ENCODE data around the gene KDM7A.

DNA sequence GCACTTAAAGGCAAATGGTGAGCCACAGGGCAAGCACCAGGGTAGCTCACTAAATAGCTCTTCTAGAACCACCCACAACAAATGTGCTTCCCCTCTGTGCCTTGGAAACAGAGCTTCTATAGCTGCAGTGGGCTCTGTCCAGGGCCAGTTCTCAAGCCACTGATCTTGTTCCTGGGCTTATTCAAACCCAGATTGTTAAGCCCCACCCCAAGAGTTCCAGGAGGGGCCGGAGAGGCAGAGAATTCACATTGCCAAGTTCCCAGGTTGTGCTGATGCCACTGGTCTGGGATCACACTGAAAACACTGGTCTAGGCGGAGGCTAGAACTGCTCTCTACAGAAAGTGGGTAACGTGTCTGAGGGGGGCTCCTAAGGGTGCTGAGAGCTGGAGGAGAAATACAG, 15.4 kb upstream of the KDM7A start:
- no peak for TF ChIP-seq ZBTB1 (CRISPR knock-in tag; IDR thresholded peaks at IDR 0.05; ENCODE audit: borderline replicate concordance, low read depth)
- no peak for TF ChIP-seq POLR2AphosphoS5 (IDR thresholded peaks at IDR 0.05; ENCODE audit: control insufficient read depth, insufficient read depth, low read depth, low read length)
- TF ChIP-seq FOXK1 (CRISPR knock-in tag; IDR thresholded peaks at IDR 0.05; ENCODE audit: borderline replicate concordance): no peak
- TF ChIP-seq HNRNPK (IDR thresholded peaks at IDR 0.05; ENCODE audit: low read depth, low read length, poor library complexity, severe bottlenecking): no peak
- TF ChIP-seq, protein P1, sequence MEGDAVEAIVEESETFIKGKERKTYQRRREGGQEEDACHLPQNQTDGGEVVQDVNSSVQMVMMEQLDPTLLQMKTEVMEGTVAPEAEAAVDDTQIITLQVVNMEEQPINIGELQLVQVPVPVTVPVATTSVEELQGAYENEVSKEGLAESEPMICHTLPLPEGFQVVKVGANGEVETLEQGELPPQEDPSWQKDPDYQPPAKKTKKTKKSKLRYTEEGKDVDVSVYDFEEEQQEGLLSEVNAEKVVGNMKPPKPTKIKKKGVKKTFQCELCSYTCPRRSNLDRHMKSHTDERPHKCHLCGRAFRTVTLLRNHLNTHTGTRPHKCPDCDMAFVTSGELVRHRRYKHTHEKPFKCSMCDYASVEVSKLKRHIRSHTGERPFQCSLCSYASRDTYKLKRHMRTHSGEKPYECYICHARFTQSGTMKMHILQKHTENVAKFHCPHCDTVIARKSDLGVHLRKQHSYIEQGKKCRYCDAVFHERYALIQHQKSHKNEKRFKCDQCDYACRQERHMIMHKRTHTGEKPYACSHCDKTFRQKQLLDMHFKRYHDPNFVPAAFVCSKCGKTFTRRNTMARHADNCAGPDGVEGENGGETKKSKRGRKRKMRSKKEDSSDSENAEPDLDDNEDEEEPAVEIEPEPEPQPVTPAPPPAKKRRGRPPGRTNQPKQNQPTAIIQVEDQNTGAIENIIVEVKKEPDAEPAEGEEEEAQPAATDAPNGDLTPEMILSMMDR (IDR thresholded peaks at IDR 0.05 in 2 of 3, conservative IDR thresholded peaks at IDR 0.05 in 1 of 3; ENCODE audit: insufficient read depth in 2 of 3, low read depth in 1 of 3, low read length in 3 of 3): no peak
- TF ChIP-seq RFX1 (IDR thresholded peaks at IDR 0.05): no peak
- no peak for TF ChIP-seq MEF2A (IDR thresholded peaks at IDR 0.05; ENCODE audit: control insufficient read depth, low read depth, low read length)
- TF ChIP-seq SMAD1 (IDR thresholded peaks at IDR 0.05; ENCODE audit: low read depth, low read length, partially characterized antibody): no peak
- TF ChIP-seq, protein P2, sequence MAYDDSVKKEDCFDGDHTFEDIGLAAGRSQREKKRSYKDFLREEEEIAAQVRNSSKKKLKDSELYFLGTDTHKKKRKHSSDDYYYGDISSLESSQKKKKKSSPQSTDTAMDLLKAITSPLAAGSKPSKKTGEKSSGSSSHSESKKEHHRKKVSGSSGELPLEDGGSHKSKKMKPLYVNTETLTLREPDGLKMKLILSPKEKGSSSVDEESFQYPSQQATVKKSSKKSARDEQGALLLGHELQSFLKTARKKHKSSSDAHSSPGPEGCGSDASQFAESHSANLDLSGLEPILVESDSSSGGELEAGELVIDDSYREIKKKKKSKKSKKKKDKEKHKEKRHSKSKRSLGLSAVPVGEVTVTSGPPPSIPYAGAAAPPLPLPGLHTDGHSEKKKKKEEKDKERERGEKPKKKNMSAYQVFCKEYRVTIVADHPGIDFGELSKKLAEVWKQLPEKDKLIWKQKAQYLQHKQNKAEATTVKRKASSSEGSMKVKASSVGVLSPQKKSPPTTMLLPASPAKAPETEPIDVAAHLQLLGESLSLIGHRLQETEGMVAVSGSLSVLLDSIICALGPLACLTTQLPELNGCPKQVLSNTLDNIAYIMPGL (CRISPR knock-in tag; IDR thresholded peaks at IDR 0.05): no peak
- no peak for TF ChIP-seq CBX3 (IDR thresholded peaks at IDR 0.05; ENCODE audit: borderline replicate concordance in 1 of 2, low read length in 2 of 2)
- TF ChIP-seq ZNF121 (CRISPR knock-in tag; conservative IDR thresholded peaks at IDR 0.05): no peak

All from K562 (cell line).